T-helper 1 cell treated with Interleukin-12 subunit alpha and Interleukin-12 subunit beta and Interleukin-4 antibody, amounts not matched to agents 30 ng/mL and 1 ng/mL, for 36 hours (primary cell): ENCODE results near the gene SLC16A5. TPM values are rescaled to one million over a fixed set of nuclear protein-coding genes. Genes with fewer than 3 reads are reported as not detected.
"Not testable (repeated sequence)": the region's sequence is repeated elsewhere in the genome, so short reads cannot be mapped to it uniquely, and the experiment has no call there.

Source experiments
- intact Hi-C: fragments of 100-400 bp; cut with micrococcal nuclease; formaldehyde crosslinking; loops from one replicate; pipeline ENCODE4 v1.15.1; 2024
- total RNA-seq: library from RNA; stranded (reverse); gene quantifications from 2 replicates; pipeline ENCODE4 v1.2.3, GENCODE V29; 2022

Gene SLC16A5, protein sequence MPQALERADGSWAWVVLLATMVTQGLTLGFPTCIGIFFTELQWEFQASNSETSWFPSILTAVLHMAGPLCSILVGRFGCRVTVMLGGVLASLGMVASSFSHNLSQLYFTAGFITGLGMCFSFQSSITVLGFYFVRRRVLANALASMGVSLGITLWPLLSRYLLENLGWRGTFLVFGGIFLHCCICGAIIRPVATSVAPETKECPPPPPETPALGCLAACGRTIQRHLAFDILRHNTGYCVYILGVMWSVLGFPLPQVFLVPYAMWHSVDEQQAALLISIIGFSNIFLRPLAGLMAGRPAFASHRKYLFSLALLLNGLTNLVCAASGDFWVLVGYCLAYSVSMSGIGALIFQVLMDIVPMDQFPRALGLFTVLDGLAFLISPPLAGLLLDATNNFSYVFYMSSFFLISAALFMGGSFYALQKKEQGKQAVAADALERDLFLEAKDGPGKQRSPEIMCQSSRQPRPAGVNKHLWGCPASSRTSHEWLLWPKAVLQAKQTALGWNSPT
- total RNA-seq: 7.6 and 7.8 TPM in 2 replicates

DNA sequence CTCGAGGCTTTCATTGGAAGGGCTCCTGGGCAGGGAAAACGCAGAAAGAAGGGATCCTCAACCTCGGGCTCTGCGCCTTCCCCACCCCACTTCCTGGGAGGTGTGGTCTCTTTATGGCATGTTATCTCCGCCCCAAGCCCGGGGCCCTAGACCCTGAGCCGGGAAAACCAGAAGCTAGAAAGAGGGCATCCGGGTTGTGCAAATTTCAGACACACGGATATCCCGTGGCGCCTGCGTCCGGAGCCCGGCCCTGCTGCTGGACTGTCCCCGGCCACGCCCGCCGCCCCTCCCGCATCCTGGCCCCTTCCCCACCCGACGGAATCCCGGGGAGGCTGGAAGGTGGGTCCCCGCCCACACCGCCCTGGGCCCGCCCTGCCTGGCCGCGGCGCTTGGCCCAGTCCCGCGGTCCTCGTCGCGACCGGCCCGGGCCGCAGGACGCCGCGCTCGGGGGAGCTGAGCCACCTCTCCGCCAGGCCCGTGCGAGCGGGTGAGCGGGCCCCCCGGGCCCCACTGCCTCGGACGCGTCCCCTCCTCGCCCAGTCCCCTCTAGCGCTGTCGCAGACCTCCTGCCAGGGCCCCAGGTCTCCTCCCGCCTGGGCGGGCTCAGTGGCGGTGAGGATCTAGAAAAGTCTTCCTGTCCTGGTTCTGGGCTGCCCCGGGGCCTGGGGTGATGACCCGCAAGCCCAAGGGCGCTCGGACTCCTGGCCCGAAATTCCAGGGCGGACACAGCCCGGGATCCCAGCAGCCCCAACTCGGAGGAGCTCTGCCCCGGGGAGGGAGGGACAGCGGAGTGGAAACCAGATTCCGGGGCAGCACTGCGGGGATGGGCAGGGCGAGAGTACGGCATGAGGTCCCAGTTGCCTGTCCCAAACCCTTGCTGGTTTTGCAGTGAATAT, at the start of gene SLC16A5:
Gene SLC16A5 (plus strand): TSS at position 397 of the 896 bp plus-strand sequence. CDS start 5,683 bp downstream, outside the sequence.
- intact Hi-C loops: loop anchor here (1.0 to 5.0 kb wide), 3 partner anchors 22 to 102 kb away; partner anchors contain the start of genes ATP5PD and KCTD2

DNA sequence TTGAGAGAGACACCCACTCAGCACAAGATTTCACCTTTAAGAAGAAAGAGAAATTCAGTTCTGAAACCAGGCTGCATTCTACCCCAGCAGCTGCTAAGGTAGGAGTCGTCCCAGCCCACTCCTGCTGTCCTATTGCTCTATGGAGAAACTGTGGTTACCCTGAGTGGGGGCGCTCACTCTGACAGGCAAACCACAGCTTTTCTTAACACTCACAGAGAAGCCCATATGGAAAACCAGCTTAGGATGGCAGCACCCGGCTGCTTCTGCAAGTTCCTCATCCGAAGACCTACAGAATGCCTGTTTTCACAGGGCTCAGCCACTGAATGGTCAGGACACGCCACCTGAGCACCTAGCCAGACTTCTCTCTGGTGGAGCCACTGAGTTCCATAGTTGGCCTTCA, 48.5 kb upstream of the SLC16A5 start:
- intact Hi-C loops: loop anchor here (10.0 kb wide), 1 partner anchor 476 kb away; the partner anchor contains the start of genes CASKIN2 and TSEN54

DNA sequence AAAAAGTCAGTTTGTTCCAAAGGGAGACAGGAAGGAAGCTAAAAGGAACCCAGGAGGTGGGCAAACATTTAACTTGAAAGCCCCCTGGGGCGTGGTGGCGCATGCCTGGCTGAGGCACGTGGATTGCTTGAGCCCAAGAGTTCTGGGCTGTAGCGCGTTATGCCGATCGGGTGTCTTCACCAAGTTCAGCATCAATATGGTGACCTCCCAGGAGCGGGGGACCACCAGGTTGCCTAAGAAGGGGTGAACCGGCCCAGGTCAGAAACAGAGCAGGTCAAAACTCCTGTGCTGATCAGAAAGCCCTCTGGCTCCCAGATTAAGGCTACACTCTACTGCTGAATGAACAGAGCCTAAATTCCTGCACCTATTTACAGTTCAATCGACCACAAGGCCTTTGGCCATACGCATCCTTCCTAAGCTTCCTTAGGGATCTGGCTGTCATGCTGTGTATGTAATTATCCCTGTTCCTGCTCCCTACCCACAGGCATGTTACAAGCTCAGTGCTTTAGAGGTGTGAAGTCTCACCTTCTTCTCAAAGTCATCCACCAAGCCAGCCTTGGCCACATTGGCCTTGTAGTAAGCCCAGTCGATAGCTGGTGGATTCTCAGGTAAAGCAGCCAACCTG, 46.0 kb upstream of the SLC16A5 start:
- intact Hi-C loops: no loop called here

DNA sequence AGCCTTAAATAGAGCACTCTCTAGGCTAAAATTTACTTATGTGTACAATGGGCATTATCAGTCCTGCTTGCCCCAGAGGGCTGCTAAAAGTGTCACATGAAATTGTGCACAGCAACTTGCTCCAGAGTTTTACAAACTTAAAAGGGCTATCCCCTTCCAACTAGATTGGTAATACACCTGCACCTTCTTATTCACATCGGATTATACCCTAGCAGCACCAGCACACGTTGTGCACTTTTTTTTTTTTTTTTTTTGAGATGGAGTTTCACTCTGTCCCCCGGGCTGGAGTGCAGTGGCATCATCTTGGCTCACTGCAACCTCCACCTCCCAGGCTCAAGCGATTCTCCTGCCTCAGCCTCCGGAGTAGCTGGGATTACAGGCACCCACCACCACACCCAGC, 44.0 kb upstream of the SLC16A5 start:
- intact Hi-C loops: not testable (repeated sequence)

DNA sequence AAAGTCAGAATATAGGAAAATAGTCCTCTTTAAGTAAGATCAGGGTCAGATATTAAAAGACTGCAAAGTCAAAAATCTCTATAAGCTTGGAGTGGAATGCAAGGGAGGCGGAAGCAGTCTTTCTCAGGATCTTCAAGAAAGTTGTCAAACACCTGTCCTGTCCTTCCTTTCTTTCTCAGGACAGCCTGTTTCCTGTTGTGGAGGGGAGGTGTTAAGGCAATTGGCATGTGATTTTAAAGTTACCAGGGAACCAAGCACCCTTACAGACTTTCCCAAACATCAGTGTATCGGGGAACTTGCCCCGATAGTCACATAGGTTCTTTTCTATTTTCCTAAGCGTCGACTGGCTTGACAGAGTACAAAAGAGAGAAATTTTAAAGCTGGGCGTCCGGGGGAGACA, 43.0 kb upstream of the SLC16A5 start:
- intact Hi-C loops: loop anchor here (5.0 kb wide), 5 partner anchors 32 to 363 kb away; partner anchors contain the start of genes ARMC7, GRB2, MRPL58 and SLC16A5

DNA sequence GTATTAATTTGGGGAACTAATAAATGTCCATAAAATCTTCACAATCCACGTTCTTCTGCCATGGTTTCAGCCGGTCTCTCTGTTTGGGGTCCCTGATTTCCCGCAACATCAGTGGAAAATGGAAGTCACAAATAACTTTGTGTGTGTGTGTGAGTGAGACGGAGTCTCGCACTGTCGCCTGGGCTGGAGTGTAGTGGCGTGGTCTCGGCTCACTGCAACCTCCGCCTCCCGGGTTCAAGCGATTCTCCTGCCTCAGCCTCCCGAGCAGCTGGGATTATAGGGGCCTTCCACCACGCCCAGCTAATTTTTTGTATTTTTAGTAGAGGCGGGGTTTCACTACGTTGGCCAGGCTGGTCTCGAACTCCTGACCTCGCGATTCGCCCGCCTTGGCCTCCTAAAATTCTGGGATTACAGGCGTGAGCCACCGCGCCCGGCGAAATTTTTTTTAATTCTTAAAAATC, 41.8 kb upstream of the SLC16A5 start:
- intact Hi-C loops: loop anchor here (1.0 to 5.0 kb wide), 11 partner anchors 12 to 479 kb away; partner anchors contain the start of genes ARMC7, CDR2L, GGA3 and GRB2

DNA sequence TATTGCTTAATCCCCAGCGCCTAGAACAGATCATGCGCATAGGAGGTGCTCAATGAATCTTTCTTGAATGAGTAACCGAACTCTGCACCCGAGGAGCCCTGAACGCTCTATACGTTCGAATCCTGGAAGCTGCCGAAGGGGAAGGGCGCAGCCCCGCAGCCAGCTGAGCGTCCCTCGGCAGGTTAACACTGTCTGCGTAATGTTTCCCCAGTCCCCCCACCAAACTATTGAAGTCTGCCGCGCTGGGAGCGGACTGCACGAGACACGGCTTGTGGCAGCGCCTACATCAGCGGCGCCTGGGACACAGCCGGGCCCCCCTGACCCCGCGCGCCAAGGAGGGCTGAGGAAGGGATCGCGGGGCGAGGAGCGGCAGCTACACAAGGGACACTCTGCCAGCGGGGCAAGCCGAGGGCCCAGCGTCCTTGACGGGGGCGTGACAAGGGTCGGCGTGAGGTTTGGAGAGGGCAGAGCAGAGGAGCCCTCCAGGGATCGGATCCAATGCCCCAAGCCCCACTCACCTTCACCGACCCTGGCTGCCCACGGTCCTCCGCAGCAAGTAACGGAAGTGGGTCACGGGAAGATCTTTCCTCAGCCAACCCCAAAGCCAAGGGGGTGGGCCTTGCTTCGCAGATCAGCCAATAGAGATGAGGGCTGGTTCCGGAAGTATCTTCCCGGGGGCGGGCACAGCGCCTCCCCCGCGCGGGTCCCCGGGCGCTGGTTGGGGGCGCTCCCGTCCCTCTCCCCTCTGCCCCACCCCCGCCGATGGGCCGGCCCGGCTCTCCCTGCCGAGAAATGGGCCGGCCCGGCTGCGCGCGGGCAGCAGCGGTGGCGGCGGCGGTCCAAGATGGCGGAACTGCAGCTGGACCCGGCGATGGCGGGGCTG, 41.1 kb upstream of the SLC16A5 start, which contains the start of the genes ATP5PD and KCTD2:
Gene ATP5PD (minus strand): TSS at position 563 of the 883 bp plus-strand sequence. CDS start 4,319 bp downstream, outside the sequence.
Gene KCTD2 (plus strand): TSS at position 819 of the 883 bp plus-strand sequence. CDS start 26 bp downstream, at position 845.
- intact Hi-C loops: loop anchor here (1.0 to 5.0 kb wide), 13 partner anchors 12 to 478 kb away; partner anchors contain the start of genes ARMC7, CDR2L, GGA3 and GRB2

DNA sequence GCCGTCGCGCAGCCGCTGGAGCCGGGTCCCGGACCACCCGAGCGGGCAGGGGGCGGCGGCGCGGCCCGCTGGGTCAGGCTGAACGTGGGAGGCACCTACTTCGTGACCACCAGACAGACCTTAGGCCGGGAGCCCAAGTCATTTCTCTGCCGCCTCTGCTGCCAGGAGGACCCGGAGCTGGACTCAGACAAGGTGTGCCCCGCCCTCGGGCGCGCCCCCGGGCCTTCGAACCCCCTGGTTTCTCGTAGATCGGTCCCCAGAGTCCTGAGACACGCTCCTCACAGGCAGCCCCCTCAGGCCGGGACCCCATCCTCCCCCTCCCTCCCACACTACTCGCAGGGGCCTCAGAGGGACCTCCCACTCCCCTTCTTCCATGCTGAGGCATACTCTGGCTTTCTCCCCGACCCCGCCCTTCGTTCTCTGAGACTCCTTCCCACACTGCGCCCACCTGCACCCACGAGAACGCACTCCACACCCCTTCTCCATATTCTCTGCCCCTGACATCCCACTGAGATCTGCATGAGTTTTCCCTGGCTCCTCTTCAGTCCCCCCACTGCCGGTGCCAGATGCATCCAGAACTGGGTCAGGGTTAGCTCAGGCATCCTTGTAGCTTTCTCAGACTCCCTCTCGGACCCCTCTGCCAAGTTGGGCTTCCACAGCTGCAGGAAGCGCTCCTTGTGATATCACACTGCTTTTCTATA, 40.2 kb upstream of the SLC16A5 start:
- intact Hi-C loops: loop anchor here (1.0 to 5.0 kb wide), 11 partner anchors 35 to 477 kb away; partner anchors contain the start of genes ARMC7, CDR2L, GGA3 and GRB2

DNA sequence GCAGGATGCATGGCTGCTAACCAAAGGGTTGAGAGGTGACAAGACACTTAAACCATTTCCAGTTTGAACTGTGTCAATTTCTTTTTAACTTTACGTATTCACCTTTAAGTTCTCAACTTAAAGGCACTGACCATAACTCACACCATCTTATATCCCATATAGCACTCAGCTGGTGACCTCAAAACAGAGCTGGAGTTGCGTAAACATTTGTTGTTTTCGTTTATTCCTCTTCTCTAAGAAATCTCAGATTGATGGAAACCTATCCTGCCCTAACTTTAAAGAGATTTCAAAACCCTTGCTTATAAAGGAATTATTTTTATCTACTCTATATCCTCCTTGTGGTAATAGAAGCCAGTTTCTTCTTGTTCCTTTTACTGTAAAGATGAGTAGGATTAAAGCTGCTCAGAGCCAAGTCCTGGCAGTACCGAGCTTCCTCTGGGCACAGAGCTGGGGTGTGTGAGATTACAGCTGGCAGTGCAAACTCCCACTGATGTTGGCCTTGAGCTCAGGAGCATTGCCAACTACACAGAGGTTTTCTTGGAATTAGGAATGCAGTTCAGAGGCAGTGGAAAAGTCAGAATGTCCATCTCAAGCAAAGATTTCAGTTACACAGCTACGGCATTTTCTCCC, 39.4 kb upstream of the SLC16A5 start:
- intact Hi-C loops: loop anchor here (5.0 kb wide), 5 partner anchors 36 to 359 kb away; partner anchors contain the start of genes ARMC7, GRB2, MRPL58 and SLC16A5

DNA sequence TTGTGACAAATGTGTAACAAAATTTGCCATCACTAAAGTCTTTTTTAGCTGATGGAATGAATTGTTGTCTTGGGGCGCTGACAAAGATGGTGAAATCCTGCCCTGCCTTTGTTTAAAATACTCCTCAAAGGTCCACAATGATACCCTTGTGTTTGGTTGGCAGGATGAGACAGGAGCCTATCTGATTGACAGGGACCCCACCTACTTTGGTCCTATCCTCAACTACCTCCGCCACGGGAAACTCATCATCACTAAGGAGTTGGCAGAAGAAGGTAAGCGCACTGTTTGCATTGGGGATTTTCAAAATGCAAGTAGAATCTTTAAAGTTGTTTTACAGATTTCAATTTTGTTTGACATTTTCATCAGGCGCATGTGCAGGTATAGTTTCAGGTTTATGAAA, 38.7 kb upstream of the SLC16A5 start:
- intact Hi-C loops: loop anchor here (5.0 kb wide), 5 partner anchors 37 to 358 kb away; partner anchors contain the start of genes ARMC7, GRB2, MRPL58 and SLC16A5

DNA sequence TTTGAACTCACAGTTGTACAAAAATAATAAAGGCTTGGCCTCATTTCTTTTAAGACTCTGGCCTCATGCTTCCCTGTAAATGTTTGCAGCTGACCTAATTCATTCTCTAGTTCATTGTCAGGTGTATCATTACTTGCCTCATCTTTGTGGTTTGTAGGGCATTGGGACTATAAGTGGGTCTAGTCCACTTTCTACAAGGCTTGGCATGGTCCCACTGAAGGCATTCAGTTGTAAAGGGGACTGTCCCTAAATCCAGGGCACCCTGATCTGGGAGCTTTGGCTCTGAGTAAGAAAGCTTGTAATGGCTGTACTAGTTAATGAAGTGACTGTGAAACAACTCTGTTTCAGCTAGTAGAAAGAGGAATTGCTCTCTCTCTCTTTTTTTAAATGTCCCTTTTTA, 38.0 kb upstream of the SLC16A5 start:
- intact Hi-C loops: loop anchor here (5.0 kb wide), 5 partner anchors 37 to 358 kb away; partner anchors contain the start of genes ARMC7, GRB2, MRPL58 and SLC16A5

DNA sequence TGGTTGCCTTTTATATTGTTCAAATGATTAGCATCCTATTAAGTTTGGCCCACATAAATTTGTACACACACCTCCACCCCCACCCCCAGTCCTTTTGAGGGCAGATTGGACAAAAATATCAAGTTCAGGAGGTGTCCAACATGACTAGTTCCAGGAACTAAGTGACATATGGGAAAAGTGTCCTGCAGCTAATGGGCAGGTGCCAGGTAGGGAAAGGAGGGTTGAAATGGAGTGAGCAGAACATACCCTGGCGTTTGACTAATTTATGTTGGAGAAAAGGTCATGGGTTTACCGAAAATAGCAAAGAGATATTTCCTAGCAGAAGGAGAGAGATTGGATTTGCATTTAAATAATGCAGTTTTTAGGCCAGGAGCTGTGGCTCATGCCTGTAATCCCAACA, 35.8 kb upstream of the SLC16A5 start:
- intact Hi-C loops: no loop called here

DNA sequence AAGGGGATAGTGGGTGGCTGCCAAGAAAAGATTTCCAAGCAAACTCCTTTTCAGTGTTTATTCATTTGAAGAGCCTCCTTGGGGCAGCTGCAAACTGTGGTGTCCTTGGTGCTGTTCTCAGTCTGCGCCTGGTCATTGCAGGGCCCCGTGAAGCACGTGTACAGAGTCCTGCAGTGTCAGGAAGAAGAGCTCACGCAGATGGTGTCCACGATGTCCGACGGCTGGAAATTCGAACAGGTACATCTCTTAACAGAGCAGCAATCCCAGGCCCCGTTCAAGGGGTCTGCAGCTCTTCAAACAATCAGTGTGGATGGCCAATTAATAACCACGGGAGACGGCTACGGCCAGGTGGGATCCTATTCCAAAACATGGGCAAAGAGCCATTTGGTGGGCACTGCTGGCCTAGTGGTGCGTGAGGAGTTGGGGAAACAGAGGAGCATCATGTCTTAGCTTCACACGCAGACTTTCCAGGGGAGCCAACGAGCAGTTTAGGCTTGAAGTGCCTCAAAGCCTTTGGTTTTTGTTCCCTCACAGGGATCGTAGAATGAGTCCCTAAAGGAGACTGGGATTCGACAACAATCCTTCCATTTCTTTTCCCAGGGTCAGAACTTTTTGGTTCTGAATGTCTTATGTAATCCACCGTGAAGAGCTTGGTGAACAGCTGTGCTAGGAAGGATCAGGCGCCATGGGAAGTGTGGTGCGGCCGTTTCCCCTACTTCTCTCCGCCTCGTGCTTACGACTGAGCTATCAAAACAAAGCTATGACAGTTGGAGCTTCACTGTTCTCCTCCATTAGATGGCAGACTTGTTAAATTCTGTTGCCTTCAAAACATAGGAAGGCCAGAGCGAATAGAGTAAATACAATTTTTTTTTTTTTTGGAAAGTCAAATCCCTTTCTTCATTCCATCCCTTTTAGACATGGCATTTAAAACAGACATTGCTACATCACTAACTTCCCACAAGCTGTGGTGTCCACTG, 28.1 kb upstream of the SLC16A5 start:
- intact Hi-C loops: loop anchor here (1.0 to 2.0 kb wide), 3 partner anchors 71 to 146 kb away; partner anchors contain the start of genes NT5C and NUP85

DNA sequence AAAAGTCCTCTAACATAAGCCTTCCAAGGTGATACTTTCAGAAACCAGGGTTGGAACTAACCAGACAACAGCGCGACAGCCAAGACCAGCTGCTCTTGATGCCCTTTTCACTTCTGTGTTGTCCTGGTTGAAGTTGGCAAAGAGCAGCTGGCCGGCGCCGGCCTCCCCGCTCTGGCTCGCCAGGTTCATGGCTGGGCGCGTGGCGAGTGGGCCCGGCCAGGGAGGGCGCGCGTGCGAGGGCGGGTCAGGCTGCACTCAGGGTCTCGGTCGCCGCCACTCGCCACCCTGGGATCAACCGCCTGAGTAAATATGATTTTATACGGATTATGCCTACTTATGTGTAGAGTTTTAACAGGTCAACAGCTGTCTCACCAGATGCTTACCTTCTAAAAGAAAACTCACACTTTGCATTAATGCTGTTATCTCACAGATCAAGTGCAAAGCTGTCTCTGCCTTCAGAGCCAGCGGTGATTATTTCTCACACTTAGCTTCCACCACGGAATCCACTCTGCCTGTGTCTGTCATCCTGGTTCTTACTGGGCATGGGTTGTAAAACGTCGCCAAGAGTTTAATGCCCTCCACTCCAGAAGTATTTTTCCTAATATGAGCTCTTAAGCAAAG, 27.2 kb upstream of the SLC16A5 start:
- intact Hi-C loops: loop anchor here (1.0 to 2.0 kb wide), 3 partner anchors 70 to 145 kb away; partner anchors contain the start of genes NT5C and NUP85

DNA sequence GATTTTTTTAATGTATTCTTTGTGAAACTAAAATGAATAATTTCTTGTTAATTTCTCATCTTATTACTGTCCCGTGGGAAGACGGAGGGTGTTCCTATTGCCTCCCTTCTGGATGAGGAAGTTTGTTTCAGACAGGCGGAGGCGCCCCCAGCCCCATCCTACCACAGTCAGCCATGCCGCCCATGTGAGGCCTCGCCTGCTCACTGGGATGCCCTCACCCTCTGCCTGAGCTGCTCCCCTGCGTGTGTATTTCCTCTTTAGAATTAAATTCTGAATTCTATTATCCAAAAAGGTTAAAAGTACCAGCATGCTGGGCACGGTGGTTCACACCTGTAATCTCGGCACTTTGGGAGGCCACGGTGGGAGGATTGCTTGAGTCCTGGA, 26.7 kb upstream of the SLC16A5 start:
- intact Hi-C loops: loop anchor here (2.0 kb wide), 2 partner anchors 70 to 140 kb away; partner anchors contain the start of gene NT5C

DNA sequence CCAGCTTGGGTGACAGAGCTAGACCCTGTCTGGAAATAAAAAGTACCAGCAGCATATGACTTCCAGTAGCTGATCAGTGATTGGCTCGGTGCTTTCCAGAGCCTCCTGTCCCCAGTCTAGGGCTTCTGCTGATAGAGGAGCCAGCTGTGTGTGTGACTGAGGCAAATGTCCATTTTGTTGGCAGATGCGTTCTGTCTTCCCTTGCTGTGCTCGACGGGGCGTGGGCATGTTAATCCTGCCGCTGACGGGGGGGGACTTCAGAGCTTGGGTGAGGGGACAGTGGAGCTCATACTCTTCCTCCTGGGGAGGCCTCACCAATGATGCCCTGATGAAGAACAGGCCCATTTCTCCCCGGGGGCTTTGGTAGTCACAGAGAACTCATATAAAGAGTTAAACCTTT, 26.1 kb upstream of the SLC16A5 start:
- intact Hi-C loops: loop anchor here (2.0 kb wide), 2 partner anchors 69 to 139 kb away; partner anchors contain the start of gene NT5C
